SHP77 treated with DMSO at 0.1 percent for 48 hours (cell line): ENCODE measurements around the gene DDX47.
A peak's percentile ranks its signal among the peaks of the same experiment; 100 is the strongest.
"Not testable (repeated sequence)": the region's sequence is repeated elsewhere in the genome, so short reads cannot be mapped to it uniquely, and the experiment has no call there.

Experiments
- DNase-seq: peaks from one replicate; lab custom pipeline; 2025; lab: John Stamatoyannopoulos, UW

The DDX47 gene

DNA sequence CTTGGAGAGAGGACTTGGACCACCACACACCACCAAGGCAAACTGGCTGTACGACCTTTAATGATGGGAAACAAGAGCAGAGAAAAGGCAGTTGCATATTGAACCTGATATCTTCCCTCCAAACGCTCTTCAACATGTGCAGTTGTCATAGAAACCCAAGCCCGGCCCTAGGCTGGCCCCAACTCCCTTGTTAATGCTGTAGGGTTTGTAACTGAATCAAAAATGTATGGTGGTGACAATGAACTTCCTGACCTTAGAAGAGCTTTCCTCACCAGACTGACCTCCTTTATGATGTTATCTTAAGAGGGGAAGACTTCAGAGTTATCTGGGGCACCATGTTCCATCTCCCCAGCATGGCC, 15.4 kb upstream of the DDX47 start:
- DNase-seq: no peak

DNA sequence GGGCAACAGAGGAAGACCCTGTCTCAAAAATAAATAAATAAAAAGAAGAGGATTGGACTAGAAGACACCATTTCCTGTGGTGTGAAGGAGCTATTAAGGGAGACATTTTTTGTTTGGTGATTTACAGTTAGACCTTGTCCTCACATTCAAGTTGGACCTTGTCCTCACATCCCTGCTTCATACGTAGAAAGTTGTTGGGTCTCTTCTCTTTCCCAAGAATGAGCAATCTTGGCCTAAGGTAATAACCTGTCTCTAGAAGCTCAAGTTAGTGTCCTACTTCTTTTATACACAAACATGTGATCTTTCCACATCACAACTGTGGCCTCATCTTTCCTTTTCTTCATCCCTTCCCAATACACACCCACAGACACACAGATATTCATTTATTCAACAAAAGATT, 14.7 kb upstream of the DDX47 start:
- no peak for DNase-seq

DNA sequence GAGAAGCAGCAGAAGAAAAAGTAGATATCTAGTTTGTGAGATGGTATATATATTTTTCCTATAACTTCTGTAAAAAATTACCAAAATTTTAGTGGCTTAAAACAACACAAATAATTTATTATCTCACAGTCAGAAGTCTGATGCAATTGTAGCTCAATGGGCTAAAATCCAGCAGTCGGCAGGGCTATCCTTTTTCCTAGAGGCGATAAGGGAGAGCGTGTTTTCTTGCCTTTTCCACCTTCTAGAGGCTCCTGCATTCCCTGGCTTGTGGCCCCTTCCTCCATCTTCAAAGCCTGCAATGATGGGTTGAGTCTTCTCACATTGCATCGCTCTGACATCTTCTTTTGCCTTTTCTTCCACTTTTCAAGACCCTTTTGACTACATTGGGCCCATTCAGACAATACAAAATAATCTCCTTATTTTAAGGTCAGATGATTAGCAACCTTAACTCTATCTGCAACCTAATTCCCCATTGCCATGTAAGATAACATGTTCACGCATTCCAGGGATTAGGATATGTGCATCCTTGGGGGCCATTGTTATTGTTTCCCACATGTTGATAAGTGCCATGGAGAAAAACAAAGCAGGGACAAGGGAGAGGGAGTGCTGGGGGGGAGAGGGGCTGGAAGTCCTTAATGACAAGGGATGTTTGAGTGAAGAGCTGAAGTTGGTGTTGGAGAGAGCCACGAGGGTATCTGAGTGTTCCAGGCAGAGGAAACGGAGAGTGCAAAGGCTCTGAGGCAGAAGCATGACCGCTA, 13.8 kb upstream of the DDX47 start:
- no peak for DNase-seq

DNA sequence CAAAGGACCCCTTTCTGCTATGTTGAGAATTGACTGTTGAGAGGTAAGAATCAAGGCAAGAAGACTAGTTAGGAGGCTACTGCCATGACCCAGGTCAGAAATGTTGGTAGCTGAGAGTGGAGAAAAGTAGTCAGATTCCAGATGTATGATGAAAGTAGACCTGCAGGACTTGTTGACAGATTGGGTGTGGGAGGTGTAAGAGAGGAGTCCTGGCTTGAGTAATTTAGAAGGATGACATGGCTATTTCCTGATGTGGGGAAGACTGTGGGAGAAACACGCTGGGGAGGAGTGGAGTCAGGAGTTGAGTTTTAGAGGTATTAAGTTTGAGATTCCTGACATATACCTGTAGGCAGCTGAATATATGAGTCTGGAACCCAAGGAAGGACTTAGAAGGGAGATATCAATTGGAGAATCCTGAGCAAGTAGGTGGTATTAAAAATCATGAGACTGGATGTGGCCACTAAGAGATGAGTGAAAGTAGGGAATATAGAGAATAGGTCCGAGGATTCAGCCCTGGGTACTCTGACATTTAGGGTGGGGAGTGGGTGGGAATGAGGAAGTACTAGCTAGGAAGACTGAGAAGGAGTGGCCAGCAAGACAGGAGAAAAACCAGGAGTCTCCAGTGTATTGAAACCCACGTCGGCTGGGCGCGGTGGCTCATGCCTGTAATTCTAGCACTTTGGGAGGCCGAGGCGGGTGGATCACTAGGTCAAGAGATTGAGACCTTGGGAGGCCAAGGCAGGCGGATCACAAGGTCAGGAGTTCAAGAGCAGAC, 12.6 kb upstream of the DDX47 start:
- DNase-seq: no peak

DNA sequence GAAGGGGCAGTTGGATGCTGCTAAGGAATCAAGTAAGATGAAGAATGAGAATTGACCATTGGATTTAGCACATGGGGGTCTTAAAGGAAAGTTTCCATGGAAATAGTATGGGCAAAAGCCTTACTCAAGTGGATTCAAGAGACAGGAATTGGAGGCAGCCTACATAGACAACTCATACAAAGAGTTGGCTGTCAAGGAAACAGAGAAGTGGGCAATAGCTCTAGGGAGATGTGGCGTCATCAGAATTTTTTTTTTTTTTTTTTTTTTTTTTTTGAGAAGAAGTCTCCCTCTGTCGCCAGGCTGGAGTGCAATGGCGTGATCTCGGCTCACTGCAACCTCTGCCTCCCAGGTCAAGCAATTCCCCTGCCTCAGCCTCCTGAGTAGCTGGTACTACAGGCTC, 11.5 kb upstream of the DDX47 start:
- DNase-seq: not testable (repeated sequence)

DNA sequence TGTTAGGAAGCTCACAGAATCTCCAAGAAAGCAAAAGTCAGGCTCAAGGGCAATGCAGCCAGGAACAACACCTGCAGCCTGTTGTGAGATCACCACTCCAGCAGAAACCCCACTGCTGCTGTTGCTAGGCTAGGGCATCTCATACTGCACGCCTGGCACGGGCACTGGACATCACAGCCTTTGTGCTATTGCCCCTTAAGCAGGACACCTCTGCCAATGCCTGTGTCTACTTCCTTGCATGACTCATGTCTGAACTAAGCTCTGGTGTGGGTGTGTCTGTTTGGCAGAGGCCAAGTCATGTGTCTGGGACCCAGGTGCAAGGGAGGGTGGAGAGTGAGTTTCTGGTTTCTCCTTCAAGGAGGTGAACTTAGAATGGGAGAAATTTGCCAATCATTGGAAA, 10.0 kb upstream of the DDX47 start:
- DNase-seq: peak; percentile 13

DNA sequence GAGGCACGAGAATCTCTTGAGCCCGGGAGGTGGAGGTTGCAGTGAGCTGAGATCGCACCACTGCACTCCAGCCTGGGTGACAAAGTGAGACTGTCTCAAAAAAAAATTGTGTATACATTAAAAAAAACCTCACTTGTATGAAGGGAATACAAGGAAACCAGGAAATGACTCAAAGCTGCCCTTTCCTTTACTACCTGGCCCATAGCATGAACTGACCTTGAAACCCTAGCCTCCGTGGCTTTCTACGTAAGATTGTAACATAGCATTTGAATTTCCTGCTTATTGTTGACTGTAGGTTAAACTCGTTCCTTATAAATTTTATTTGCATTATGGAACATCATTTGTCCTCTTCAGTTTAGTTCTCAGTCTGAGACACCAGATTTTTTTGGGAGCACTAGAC, 9.1 kb upstream of the DDX47 start:
- DNase-seq: no peak

DNA sequence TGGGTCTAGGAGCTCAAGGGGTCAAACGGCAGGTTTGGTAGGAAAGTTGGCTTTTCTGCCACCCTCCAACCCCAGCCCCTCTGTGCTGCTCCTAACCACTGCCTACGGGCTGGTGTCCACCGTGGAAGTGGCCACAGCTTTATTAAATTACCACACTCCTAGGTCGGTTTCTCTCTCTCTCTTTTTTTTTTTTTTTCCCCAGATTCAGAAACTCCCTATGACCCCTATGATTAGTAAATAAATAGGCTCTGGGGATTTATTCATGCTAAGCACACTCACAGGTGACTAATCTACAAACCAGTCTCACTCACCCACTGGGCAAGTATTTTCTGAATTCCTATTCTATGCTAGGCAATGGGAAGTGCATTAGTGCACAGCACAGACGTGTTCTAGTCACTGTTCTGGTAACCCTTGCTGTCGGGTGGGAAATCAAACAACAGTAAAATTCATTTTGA, 8.7 kb upstream of the DDX47 start:
- no peak for DNase-seq

DNA sequence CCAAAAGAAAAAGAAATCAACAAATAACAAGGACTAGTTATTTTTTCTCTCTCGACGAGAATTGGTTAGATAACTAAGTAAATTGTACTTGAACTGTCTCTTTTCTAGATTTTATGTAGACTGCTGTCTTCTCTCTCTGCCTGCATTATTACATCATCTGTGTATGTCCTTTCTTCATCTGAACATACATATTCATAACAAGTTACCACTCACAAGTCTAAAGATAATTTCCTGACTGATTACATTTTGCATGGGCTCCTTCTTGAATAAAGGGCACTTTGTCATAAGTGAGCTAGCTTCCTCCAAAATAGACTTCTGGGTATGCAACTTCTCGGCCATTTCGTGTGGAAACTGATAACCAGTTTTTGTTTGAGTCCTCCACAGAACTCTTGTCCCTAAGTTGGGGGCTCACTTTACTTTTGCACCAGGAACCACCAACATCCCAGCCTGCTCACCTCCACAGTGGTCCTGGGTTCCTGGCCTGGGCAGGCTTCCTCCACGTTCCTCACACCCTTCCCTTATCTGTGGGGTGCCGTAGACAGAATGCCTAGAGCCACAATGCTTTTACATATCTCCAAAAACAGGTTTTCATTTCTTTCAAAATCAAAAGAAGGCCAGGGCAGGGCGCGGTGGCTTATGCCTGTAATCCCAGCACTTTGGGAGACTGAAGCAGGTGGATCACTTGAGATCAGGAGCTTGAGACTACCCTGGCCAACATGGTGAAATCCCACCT, 6.2 kb upstream of the DDX47 start:
- no peak for DNase-seq

DNA sequence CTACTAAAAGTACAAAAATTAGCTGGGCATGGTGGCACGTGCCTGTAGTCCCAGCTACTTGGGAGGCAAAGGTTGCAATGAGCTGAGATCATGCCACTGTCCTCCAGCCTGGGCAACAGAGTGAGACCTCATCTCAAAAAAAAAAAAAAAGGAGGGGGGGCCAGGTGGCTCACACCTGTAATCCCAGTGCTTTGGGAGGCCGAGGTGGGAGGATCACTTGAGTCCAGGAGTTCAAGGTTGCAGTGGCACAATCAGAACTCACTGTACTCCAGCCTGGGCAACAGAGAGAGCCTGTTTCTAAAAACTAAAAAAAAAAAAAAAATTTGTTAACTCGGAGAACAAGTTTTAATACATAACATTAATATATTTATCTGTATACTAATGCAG, 5.6 kb upstream of the DDX47 start:
- not testable (repeated sequence) for DNase-seq

DNA sequence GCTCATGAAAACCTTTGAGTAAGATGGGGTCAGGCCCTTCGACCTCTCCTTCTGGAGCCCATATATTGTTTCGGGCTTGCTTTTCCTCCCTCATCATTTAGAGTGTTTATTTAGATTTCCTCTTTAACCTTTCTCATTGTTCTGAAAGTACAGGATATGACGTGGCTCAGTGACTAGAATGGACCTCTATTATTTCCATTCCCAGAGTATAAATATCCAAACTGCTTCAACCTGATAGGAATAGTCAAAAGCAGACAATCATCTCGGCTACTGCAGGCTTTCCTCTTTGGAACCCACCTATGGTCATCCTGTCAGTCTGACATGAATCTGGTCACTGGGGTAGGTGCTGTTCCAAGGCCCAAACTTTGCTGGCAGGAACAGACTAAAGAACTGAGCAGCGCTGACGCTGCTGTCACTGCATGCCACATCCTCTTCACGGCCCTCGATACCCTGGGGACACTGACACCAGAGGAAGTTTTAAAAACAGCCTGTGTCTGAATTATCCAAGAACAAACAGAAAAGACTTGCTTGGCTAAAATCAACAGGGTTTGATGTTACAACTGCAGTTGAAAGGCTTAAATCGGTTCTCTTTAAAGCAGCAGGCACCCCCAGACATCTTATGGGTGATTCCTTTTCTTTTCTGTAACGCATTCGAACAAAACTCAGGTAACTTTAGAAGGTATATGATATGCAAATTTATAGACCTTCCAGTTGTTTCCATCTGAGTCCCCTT, 5.0 kb upstream of the DDX47 start:
- no peak for DNase-seq

DNA sequence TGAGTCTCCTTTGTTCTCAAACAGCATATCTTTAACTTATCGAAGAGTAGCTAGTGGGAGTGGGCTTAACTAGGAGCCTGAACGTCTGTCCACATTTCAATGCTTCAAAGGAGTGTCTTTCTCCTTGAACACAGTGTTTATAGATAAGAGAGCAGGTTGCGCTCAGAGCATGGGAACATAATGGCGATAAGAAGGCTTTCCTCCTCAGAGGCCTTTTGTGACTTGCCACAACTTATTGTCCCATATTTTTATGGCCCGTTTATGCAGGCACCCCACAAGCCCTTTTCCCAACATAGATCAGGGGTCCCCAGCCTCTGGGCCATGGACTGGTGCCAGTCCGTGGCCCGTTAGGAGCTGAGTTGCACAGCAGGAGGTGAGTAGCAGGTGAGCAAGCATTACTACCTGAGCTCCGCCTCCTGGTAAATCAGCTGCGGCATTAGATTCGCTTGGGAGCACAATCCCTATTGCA, 2.6 kb upstream of the DDX47 start:
- DNase-seq: no peak

DNA sequence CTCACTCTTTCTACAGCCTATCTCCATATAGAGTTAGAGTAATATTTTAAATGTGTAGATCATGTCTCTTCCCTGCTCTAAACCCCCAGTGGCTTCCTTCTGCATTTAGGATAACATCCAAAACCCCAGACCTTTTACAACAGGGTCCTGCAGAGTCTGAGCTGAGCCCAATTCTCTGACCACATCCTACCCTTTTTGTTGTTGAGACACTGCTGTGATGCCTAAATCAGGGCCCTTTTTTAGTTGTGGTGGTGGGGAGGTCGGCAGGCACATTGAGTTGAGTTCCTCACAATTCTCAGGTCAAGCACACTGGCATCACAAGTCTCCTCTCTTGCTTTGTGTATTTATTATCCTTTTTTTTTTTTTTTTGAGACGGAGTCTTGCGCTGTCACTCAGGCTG, 1.8 kb upstream of the DDX47 start:
- no peak for DNase-seq

DNA sequence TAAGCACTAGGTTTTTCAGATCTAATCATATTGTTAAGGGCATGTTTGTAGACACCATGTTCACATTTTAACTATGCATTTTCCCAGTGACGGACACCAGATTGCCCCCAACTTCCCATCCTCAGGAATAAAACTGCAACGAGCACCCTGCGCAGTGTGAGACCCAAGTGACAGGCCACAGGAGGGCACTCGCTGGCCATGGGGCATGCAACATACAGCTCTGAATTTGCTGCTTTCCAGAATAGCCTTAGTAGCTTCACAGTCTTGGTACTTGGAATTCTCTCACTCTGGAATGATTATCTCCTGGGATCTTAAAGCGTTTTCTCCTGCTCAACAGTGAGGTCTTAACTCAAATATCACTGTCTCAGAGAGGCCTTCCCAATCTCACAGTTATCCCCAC, 972 bp upstream of the DDX47 start:
- no peak for DNase-seq

DNA sequence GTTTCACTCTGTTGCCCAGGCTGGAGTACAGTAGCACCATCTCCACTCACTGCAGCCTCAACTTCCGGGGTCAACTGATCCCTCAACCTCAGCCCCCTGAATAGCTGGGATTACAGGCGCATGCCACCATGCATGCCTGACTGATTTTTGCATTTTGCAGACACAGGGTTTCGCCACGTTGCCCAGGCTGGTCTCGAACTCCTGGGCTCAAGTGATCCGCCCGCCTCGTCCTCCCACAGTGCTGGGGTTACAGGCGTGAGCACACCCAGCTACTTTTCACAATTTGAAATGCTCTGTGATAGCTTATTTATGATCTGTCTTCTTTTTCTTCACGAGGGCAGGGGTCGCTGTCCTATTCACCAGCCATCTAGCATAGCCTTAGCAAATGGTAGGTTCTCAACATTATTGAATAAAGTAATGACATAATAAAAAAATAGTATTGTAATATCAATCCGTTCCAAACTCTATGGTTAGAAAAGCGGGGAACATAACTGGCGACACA, 477 bp upstream of the DDX47 start:
- DNase-seq: no peak

DNA sequence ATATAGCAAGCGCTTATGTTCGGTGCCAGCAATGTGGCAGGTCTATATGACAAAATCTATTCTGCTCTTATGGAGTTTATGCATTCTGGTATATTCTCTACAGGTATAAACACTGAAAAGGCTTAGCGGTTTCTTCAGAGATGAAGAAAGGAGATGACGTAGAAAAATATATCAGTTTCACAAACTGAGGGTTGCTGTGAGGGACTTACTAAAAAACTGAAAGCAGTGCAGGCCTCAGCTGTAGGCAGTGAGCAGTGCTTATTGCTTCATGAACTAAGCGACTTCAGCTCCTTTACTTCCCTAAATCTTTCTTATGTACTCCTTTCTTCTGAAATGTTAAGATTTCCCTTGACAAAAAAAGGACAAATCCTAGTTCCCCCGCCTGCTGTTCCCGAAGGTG, 4.5 kb downstream of the DDX47 start:
- no peak for DNase-seq

DNA sequence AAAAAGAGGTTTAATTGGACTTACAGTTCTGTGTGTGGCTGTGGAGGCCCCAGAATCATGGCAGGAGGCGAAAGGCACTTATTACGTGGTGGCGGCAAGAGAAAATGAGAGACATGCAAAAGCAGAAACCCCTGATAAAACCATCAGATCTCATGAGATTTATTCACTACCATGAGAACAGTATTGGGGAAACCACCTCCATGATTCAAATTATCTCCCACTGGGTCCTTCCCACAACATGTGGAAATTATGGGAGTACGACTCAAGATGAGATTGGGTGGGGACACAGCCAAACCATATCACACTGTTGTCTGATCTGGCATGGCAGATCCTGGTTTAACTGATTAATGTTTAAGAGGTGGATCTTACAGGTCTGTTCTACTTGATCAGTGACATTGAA, 5.6 kb downstream of the DDX47 start:
- no peak for DNase-seq

DNA sequence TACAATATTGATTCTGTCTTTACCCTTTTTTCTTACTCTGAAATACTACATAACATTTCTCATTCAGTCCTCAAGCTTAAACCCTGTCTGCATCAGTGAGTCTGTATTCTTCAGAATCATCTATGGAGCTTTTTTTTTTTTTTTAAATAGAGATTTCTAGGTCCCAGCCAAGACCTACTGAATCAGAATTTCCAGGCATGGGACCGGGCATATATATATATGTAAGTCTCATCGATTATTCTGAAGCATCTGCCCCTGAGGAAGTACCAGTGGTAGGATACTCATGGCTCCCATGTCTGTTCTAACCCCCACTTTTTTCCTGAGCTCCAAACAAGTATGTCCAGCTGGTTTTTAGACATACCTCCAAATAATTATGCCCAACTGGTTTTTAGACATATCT, 6.1 kb downstream of the DDX47 start:
- DNase-seq: no peak

DNA sequence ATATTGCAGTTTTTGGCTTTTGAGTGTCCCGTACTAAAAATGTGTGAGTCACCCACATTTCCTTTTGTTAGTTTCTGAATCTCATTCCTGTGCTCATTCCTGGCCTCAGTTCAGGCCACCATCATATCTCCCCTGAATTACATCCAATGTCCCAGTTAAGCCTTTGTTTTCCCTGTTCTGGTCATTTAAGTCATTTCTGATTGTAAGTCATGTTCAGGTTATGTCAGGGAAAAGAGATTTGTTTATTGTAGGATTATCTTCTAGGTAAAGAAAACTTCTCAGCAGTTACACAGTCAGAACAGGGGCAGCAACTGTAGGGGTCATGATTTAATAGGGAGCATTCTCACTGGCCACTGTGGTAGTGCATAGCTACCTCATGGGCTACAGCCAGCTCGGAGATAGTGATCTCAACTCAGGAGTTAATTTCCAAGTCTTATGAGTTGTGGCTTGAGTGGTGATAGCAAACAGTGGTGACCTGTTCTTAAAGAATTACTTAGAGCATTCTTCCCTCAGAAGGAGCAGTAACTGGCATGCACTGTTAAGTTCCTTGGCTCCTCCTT, 6.7 kb downstream of the DDX47 start:
- DNase-seq: no peak

DNA sequence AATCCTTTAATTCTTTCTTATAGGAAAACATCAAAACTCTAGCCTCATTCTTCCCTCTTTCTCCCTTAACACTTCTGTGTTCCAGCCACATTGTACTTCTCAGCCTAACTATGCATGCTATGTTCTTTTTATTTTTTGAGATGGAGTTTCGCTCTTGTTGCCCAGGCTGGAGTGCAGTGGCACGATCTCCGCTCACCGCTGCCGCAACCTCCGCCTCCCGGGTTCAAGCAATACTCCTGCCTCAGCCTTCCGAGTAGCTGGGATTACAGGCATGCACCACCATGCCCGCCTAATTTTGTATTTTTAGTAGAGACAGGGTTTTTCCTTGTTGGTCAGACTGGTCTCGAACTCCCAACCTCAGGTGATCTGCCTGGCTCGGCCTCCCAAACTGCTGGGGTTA, 7.2 kb downstream of the DDX47 start:
- DNase-seq: not testable (repeated sequence)

DNA sequence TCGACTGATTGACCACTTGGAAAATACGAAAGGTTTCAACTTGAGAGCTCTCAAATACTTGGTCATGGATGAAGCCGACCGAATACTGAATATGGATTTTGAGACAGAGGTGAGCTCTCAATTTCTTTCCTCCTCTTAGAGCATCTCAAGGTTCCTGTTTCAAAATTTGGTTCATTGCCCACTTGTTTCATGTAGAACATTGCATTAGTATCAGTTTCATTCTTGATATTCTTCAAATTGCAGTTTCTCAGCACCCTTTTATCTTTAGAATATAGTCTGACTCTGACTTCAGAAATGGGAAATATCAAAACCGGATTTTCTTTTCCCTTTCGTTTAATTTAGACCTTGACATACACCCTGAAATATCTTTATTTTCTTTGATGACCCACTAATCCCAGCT, 8.8 kb downstream of the DDX47 start:
- no peak for DNase-seq

DNA sequence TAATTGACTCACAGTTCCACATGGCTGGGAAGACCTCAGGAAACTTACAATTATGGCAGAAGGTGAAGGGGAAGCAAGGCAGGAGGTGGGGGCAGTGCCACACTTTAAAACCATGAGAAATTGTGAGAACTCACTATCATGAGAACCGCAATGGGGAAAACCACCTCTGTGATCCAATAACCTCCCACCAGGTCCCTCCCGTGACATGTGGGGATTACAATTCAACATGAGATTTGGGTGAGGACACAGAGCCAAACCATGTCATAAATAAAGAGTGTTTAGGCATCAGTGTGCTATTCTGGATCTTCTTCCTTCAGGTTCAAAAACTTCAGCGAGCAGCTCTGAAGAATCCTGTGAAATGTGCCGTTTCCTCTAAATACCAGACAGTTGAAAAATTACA, 9.7 kb downstream of the DDX47 start:
- no peak for DNase-seq
